Aorta (tissue), 5 donors: Measurements from ENCODE around the gene SH3RF3. TPM values are rescaled to one million over a fixed set of nuclear protein-coding genes. Genes with fewer than 3 reads are reported as not detected.

Experiments
- ATAC-seq: fragments of 200-7000 bp; cut with Tn5 transposase; one replicate; pipeline ENCODE4 v1.9.1; 2022; ENCODE audit warnings: moderate library complexity; ENCODE audit not compliant: low FRiP score
- DNase-seq, 2 donors: peaks; one replicate each; pipeline ENCODE4 v3.0.0-alpha.2; 2020
- H3K27ac ChIP-seq, 2 donors: one replicate each; pipeline ENCODE4 v1.5.1; 2013; ENCODE audit warnings: low read length in 2 of 2, mild to moderate bottlenecking in 2 of 2, moderate library complexity in 2 of 2, control low read depth in 1 of 2, inconsistent platforms in 1 of 2, low read depth in 1 of 2
- H3K27me3 ChIP-seq, 2 donors: one replicate each; pipeline ENCODE4 v1.6.1; 2013; ENCODE audit warnings: control low read depth in 1 of 2, low read length in 1 of 2, mild to moderate bottlenecking in 1 of 2, moderate library complexity in 1 of 2; ENCODE audit not compliant: insufficient read depth in 2 of 2, control insufficient read depth in 1 of 2
- H3K36me3 ChIP-seq, 2 donors: one replicate each; pipeline ENCODE4 v1.6.1; 2013; ENCODE audit warnings: control low read depth in 1 of 2, low read length in 1 of 2, mild to moderate bottlenecking in 1 of 2; ENCODE audit not compliant: insufficient read depth in 2 of 2, control insufficient read depth in 1 of 2
- H3K4me1 ChIP-seq, 2 donors: one replicate each; pipeline ENCODE4 v1.6.1; 2013; ENCODE audit warnings: low read length in 2 of 2, control low read depth in 1 of 2, mild to moderate bottlenecking in 1 of 2, moderate library complexity in 1 of 2; ENCODE audit not compliant: insufficient read depth in 2 of 2, control insufficient read depth in 1 of 2
- H3K4me3 ChIP-seq, 2 donors: one replicate each; pipeline ENCODE4 v1.5.1; 2013; ENCODE audit warnings: low read length in 2 of 2, control low read depth in 1 of 2, mild to moderate bottlenecking in 1 of 2
- H3K9me3 ChIP-seq: one replicate; pipeline ENCODE4 v1.6.1; 2013; ENCODE audit warnings: mild to moderate bottlenecking, low read length; ENCODE audit not compliant: control insufficient read depth
- WGBS, 2 donors: extraction: QIAGEN DNeasy Blood & Tissue Kit; methylation state at CpG; one replicate each; pipeline ENCODE4 v1.1.7; 2013; 5-methylcytosine and 5-hydroxymethylcytosine counted together
- intact Hi-C, 2 donors: fragments of 100-400 bp; cut with DNase I; formaldehyde crosslinking; loops; one replicate each; pipeline versions ENCODE4 v1.14.2 to v1.15.0; 2022
- polyA plus RNA-seq, 2 donors: library from polyadenylated mRNA; stranded (reverse); fragments of 200-250 nt; gene quantifications; one replicate each; pipeline ENCODE4 v1.2.3, GENCODE V29; 2013
- total RNA-seq, 2 donors: library from RNA; stranded (reverse); fragmentation: NEBNext Ultra II Directional; extraction: Animal tissue kit (Norgen Biotek cat#: 25700); gene quantifications; one replicate each; pipeline ENCODE4 v1.2.1, GENCODE V29; 2021
- donor health status: healthy with polysubstance abuse.
- donor health status: Bipolar disorder and iron deficiency.
- donor health status: DM: no; HTN: no; CAD: no.
- donor health status: DM: no; HTN: no; CAD: no.
- donor health status: DM: yes; HTN: yes; CAD: no.

SH3RF3 gene
- total and polyA plus RNA-seq, 4 donors: 3.1 to 24.4 (median 18.0) TPM

- ATAC-seq (no peak), DNase-seq (peak in 1 of 2 donors; percentile 36)
- intact Hi-C loops: no loop called here
- H3K4me3 ChIP-seq: no peak overlapping the region
- no peaks in the 10 kb centered on the region for H3K36me3 ChIP-seq
- H3K9me3 ChIP-seq: no peaks in the 10 kb centered on the region
- no peaks in the 10 kb centered on the region for H3K27me3 ChIP-seq
- H3K4me1 ChIP-seq: peaks cover 0 to 6% of the 10 kb centered on the region in 2 donors
- no peak overlapping the region for H3K27ac ChIP-seq
- WGBS, 2 donors: 69 to 87% methylated on average over 6 of the region's 6 CpGs
These were observed 8.6 kb downstream of the SH3RF3 start for GRCh38 chr2:109137616-109138015.

DNA sequence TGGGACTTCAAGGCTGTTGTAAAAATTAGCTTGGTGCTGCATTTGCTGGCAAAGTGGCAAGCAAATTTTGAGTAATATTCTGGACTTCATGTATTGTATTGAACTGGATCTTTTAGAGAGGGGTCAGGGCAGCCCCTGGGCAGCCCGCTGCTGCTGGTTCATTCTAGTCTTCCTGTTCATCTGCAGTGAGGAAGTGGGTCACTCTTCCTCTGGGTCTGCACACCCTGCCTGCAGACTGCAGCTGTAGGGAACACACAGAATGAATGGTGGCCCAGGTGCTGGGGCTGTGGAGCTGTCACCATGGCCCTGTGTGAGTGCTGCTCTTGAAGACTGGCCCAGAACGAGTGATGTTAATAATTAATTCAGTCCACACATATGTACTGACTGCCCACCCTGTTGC is 9.4 kb downstream of the SH3RF3 start:
- no peak overlapping the region for H3K27ac ChIP-seq
- H3K4me3 ChIP-seq: no peak overlapping the region
- DNase-seq (peak in 1 of 2 donors; percentile 11), ATAC-seq (no peak)
- intact Hi-C loops: no loop called here
- H3K27me3 ChIP-seq: no peaks in the 10 kb centered on the region
- H3K36me3 ChIP-seq: no peaks in the 10 kb centered on the region
- peaks cover 0 to 6% of the 10 kb centered on the region in 2 donors for H3K4me1 ChIP-seq
- no peaks in the 10 kb centered on the region for H3K9me3 ChIP-seq
- 79 to 84% methylated on average over 2 of the region's 2 CpGs for WGBS, 2 donors

DNA sequence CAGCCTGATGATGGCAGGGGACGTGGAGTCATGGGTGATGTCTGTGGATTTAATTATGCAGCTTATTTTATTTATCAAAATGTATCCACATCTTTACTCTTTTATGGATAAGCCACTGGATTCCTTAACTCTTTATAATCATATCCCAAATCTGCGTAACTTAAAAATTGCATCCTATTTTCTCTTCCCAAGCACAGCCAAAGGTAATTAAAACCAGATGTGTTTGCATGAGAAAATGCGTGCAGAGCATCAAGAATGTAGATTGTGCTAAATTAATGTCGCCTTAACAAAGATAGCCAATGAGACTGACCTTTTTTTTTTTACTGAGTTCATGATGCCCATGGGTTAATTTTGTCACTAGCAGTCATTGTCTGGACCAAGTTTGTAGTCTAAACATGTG is 10.0 kb downstream of the SH3RF3 start:
- H3K4me3 ChIP-seq: no peak overlapping the region
- no peak overlapping the region for H3K27ac ChIP-seq
- H3K9me3 ChIP-seq: no peaks in the 10 kb centered on the region
- no peaks in the 10 kb centered on the region for H3K36me3 ChIP-seq
- peaks cover 0 to 4% of the 10 kb centered on the region in 2 donors for H3K4me1 ChIP-seq
- no peaks in the 10 kb centered on the region for H3K27me3 ChIP-seq
- intact Hi-C loops: no loop called here
- DNase-seq: no peak
- no peak for ATAC-seq
- WGBS, 2 donors: 85 to 90% methylated on average over 4 of the region's 4 CpGs

GRCh38 chr2:109139865-109140396 is 10.9 kb downstream of the SH3RF3 start:
- H3K9me3 ChIP-seq: no peaks in the 10 kb centered on the region
- H3K27me3 ChIP-seq: no peaks in the 10 kb centered on the region
- ATAC-seq (no peak), DNase-seq (peak in 1 of 2 donors; percentile 11)
- no peaks in the 10 kb centered on the region for H3K36me3 ChIP-seq
- WGBS, 2 donors: 89 to 90% methylated on average over 10 of the region's 10 CpGs
- H3K27ac ChIP-seq: no peak overlapping the region
- intact Hi-C loops: no loop called here
- peaks cover 0 to 4% of the 10 kb centered on the region in 2 donors for H3K4me1 ChIP-seq
- H3K4me3 ChIP-seq: no peak overlapping the region

- H3K4me1 ChIP-seq: no peaks in the 10 kb centered on the region
- WGBS, 2 donors: 85 to 88% methylated on average over 12 of the region's 12 CpGs
- H3K27ac ChIP-seq: no peak overlapping the region
- no peaks in the 10 kb centered on the region for H3K27me3 ChIP-seq
- no peak for ATAC-seq
- peak in 1 of 2 donors; percentile 53 for DNase-seq
- H3K36me3 ChIP-seq: no peaks in the 10 kb centered on the region
- intact Hi-C loops: no loop called here
- no peaks in the 10 kb centered on the region for H3K9me3 ChIP-seq
- H3K4me3 ChIP-seq: no peak overlapping the region
These were observed 12.1 kb downstream of the SH3RF3 start for GRCh38 chr2:109141006-109141600.

DNA sequence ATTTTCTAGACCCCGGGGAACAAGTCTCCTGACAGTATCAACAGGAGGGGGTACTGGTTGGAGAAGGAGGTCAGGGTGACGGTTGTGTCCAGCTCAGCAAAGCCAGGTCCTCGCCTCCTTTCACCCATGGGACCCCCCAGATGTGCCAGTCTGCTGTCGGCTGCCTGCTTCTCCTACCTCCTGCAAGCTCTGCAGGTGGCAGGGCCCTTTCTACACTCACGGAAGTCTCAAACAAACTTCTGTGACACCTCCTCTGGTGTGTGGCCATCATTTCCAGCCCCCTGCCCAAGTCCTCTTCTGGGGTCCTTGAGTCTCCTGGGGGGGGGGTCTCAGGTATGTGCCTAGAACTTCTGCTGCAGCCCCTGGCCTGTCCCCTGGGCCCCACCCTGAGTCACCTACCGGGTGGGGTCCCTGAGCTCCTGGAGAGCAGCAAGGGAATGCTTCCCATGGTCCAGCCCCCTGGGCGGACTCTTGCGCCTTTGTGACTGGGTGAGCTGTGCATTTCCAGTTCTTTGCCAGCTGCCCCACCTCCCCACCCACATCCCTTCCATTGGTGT is 12.8 kb downstream of the SH3RF3 start:
- Histone ChIP-seq H3K4me1 (no peaks in the 10 kb centered on the region), H3K36me3 (no peaks in the 10 kb centered on the region), H3K4me3 (no peak overlapping the region), H3K27ac (no peak overlapping the region), H3K27me3 (no peaks in the 10 kb centered on the region), H3K9me3 (no peaks in the 10 kb centered on the region)
- ATAC-seq: no peak
- peak in 1 of 2 donors; percentile 45 for DNase-seq
- WGBS, 2 donors: 85 to 90% methylated on average over 8 of the region's 8 CpGs
- intact Hi-C loops: no loop called here

- ATAC-seq: no peak
- Histone ChIP-seq H3K27ac (no peak overlapping the region), H3K4me1 (no peaks in the 10 kb centered on the region), H3K4me3 (no peak overlapping the region), H3K9me3 (no peaks in the 10 kb centered on the region), H3K27me3 (no peaks in the 10 kb centered on the region), H3K36me3 (no peaks in the 10 kb centered on the region)
- peak in 1 of 2 donors; percentile 57 for DNase-seq
- WGBS, 2 donors: 88 to 90% methylated on average over 16 of the region's 16 CpGs
- intact Hi-C loops: no loop called here
These were observed 13.6 kb downstream of the SH3RF3 start for GRCh38 chr2:109142416-109143210.

GRCh38 chr2:109143214-109144187 is 14.5 kb downstream of the SH3RF3 start:
- Histone ChIP-seq H3K4me1 (no peaks in the 10 kb centered on the region), H3K4me3 (no peak overlapping the region), H3K36me3 (no peaks in the 10 kb centered on the region), H3K27ac (no peak overlapping the region), H3K27me3 (no peaks in the 10 kb centered on the region), H3K9me3 (no peaks in the 10 kb centered on the region)
- peak in 1 of 2 donors; percentile 8 for DNase-seq
- no peak for ATAC-seq
- intact Hi-C loops: no loop called here
- WGBS, 2 donors: 94 to 95% methylated on average over 13 of the region's 13 CpGs
